Measurements from ENCODE around the gene PLA2G4F.

DNA sequence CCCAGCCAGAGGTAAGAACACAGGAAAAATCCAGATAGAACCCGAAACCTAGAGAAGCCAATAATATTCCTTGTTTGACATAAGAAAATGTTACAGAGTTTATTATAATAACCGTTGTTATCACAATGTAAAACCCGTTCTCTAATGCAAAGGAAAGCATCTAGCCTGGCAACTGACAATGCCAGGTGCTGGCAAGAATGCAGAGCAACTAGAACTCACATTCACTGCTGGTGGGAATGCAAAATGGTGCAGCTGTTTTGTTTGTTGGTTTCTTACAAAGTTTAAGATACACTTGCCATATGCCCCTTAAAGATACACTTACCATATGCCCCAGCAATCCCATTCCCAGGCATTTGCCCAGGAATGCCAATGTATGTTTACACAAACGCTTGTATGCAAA, 28.3 kb upstream of the PLA2G4F start:
- TF ChIP-seq, protein P1, sequence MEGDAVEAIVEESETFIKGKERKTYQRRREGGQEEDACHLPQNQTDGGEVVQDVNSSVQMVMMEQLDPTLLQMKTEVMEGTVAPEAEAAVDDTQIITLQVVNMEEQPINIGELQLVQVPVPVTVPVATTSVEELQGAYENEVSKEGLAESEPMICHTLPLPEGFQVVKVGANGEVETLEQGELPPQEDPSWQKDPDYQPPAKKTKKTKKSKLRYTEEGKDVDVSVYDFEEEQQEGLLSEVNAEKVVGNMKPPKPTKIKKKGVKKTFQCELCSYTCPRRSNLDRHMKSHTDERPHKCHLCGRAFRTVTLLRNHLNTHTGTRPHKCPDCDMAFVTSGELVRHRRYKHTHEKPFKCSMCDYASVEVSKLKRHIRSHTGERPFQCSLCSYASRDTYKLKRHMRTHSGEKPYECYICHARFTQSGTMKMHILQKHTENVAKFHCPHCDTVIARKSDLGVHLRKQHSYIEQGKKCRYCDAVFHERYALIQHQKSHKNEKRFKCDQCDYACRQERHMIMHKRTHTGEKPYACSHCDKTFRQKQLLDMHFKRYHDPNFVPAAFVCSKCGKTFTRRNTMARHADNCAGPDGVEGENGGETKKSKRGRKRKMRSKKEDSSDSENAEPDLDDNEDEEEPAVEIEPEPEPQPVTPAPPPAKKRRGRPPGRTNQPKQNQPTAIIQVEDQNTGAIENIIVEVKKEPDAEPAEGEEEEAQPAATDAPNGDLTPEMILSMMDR (IDR thresholded peaks at IDR 0.05; ENCODE audit: insufficient read depth, low read length) = no peak
- no peak for TF ChIP-seq POLR2AphosphoS5 (IDR thresholded peaks at IDR 0.05; ENCODE audit: low read depth)
- TF ChIP-seq, protein P2, sequence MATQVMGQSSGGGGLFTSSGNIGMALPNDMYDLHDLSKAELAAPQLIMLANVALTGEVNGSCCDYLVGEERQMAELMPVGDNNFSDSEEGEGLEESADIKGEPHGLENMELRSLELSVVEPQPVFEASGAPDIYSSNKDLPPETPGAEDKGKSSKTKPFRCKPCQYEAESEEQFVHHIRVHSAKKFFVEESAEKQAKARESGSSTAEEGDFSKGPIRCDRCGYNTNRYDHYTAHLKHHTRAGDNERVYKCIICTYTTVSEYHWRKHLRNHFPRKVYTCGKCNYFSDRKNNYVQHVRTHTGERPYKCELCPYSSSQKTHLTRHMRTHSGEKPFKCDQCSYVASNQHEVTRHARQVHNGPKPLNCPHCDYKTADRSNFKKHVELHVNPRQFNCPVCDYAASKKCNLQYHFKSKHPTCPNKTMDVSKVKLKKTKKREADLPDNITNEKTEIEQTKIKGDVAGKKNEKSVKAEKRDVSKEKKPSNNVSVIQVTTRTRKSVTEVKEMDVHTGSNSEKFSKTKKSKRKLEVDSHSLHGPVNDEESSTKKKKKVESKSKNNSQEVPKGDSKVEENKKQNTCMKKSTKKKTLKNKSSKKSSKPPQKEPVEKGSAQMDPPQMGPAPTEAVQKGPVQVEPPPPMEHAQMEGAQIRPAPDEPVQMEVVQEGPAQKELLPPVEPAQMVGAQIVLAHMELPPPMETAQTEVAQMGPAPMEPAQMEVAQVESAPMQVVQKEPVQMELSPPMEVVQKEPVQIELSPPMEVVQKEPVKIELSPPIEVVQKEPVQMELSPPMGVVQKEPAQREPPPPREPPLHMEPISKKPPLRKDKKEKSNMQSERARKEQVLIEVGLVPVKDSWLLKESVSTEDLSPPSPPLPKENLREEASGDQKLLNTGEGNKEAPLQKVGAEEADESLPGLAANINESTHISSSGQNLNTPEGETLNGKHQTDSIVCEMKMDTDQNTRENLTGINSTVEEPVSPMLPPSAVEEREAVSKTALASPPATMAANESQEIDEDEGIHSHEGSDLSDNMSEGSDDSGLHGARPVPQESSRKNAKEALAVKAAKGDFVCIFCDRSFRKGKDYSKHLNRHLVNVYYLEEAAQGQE (IDR thresholded peaks at IDR 0.05; ENCODE audit: insufficient replicate concordance, low read depth) = no peak

All from HL-60 (cell line).